ENCODE measurements around the gene CNKSR3. TPM values are rescaled to one million over a fixed set of nuclear protein-coding genes. Genes with fewer than 3 reads are reported as not detected.

The CNKSR3 gene
- total and polyA plus RNA-seq, 2 experiments from 2014 or later, result 1.9 to 5.7 TPM

DNA sequence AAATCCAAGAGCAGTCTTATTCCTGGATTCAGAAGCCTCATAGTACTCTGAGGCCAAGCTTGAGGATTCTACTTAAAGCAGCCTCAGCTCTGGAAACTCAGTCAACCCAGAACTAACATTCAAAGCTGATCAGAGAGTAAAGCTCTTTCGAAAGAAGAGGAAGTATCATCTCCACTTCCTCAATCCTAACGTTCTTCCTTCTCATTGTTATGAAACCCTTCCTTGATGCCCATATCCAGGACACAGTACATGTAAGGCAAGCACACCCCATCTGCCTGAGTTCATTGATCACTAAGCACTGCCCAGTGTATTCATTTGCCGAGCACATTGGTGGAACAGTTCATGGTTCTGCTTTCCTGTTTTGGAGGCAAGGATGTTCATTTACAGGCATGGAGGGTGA is 153.8 kb downstream of the CNKSR3 start, which contains the start of gene IPCEF1:
Gene IPCEF1, minus strand, starts transcription at position 114 of the 400 bp plus-strand sequence. CDS start 90,856 bp downstream, outside the sequence.
- no peak within 1 kb of the TSS for H3K27ac ChIP-seq (ENCODE audit: low read depth)
- TF ChIP-seq JUNB (IDR thresholded peaks at IDR 0.05; ENCODE audit: unreplicated experiment), result no peak
- TF ChIP-seq, protein P1, sequence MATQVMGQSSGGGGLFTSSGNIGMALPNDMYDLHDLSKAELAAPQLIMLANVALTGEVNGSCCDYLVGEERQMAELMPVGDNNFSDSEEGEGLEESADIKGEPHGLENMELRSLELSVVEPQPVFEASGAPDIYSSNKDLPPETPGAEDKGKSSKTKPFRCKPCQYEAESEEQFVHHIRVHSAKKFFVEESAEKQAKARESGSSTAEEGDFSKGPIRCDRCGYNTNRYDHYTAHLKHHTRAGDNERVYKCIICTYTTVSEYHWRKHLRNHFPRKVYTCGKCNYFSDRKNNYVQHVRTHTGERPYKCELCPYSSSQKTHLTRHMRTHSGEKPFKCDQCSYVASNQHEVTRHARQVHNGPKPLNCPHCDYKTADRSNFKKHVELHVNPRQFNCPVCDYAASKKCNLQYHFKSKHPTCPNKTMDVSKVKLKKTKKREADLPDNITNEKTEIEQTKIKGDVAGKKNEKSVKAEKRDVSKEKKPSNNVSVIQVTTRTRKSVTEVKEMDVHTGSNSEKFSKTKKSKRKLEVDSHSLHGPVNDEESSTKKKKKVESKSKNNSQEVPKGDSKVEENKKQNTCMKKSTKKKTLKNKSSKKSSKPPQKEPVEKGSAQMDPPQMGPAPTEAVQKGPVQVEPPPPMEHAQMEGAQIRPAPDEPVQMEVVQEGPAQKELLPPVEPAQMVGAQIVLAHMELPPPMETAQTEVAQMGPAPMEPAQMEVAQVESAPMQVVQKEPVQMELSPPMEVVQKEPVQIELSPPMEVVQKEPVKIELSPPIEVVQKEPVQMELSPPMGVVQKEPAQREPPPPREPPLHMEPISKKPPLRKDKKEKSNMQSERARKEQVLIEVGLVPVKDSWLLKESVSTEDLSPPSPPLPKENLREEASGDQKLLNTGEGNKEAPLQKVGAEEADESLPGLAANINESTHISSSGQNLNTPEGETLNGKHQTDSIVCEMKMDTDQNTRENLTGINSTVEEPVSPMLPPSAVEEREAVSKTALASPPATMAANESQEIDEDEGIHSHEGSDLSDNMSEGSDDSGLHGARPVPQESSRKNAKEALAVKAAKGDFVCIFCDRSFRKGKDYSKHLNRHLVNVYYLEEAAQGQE (IDR thresholded peaks at IDR 0.05; ENCODE audit: unreplicated experiment), result no peak
- TF ChIP-seq, protein P2, sequence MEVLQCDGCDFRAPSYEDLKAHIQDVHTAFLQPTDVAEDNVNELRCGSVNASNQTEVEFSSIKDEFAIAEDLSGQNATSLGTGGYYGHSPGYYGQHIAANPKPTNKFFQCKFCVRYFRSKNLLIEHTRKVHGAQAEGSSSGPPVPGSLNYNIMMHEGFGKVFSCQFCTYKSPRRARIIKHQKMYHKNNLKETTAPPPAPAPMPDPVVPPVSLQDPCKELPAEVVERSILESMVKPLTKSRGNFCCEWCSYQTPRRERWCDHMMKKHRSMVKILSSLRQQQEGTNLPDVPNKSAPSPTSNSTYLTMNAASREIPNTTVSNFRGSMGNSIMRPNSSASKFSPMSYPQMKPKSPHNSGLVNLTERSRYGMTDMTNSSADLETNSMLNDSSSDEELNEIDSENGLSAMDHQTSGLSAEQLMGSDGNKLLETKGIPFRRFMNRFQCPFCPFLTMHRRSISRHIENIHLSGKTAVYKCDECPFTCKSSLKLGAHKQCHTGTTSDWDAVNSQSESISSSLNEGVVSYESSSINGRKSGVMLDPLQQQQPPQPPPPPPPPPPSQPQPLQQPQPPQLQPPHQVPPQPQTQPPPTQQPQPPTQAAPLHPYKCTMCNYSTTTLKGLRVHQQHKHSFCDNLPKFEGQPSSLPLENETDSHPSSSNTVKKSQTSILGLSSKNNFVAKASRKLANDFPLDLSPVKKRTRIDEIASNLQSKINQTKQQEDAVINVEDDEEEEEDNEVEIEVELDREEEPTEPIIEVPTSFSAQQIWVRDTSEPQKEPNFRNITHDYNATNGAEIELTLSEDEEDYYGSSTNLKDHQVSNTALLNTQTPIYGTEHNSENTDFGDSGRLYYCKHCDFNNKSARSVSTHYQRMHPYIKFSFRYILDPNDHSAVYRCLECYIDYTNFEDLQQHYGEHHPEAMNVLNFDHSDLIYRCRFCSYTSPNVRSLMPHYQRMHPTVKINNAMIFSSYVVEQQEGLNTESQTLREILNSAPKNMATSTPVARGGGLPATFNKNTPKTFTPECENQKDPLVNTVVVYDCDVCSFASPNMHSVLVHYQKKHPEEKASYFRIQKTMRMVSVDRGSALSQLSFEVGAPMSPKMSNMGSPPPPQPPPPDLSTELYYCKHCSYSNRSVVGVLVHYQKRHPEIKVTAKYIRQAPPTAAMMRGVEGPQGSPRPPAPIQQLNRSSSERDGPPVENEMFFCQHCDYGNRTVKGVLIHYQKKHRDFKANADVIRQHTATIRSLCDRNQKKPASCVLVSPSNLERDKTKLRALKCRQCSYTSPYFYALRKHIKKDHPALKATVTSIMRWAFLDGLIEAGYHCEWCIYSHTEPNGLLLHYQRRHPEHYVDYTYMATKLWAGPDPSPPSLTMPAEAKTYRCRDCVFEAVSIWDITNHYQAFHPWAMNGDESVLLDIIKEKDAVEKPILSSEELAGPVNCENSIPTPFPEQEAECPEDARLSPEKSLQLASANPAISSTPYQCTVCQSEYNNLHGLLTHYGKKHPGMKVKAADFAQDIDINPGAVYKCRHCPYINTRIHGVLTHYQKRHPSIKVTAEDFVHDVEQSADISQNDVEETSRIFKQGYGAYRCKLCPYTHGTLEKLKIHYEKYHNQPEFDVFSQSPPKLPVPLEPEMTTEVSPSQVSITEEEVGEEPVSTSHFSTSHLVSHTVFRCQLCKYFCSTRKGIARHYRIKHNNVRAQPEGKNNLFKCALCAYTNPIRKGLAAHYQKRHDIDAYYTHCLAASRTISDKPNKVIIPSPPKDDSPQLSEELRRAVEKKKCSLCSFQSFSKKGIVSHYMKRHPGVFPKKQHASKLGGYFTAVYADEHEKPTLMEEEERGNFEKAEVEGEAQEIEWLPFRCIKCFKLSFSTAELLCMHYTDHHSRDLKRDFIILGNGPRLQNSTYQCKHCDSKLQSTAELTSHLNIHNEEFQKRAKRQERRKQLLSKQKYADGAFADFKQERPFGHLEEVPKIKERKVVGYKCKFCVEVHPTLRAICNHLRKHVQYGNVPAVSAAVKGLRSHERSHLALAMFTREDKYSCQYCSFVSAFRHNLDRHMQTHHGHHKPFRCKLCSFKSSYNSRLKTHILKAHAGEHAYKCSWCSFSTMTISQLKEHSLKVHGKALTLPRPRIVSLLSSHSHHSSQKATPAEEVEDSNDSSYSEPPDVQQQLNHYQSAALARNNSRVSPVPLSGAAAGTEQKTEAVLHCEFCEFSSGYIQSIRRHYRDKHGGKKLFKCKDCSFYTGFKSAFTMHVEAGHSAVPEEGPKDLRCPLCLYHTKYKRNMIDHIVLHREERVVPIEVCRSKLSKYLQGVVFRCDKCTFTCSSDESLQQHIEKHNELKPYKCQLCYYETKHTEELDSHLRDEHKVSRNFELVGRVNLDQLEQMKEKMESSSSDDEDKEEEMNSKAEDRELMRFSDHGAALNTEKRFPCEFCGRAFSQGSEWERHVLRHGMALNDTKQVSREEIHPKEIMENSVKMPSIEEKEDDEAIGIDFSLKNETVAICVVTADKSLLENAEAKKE (CRISPR knock-in tag; IDR thresholded peaks at IDR 0.05), result no peak
- no peaks in the 10 kb centered on the region; the same call in 2 of the 3 replicates for H3K9me3 Mint-ChIP-seq
- H3K79me2 ChIP-seq (replicated peaks; ENCODE audit: insufficient read depth), result no peaks in the 10 kb centered on the region
- DNase-seq (ENCODE audit: low spot score), result no peak
- no peaks in the 10 kb centered on the region; the same call in 2 of the 3 replicates for H3K4me1 Mint-ChIP-seq
- no peaks in the 10 kb centered on the region for H3K9me2 ChIP-seq (ENCODE audit: insufficient read depth)
- no peak within 1 kb of the TSS for H3K4me2 ChIP-seq
- no peaks in the 10 kb centered on the region for H3K36me3 Mint-ChIP-seq (ENCODE audit: low read depth)
- H3K4me3 ChIP-seq, result no peak within 1 kb of the TSS
- H3K36me3 ChIP-seq (ENCODE audit: insufficient read depth), result no peaks in the 10 kb centered on the region
- no peaks in the 10 kb centered on the region for H3K27me3 ChIP-seq (ENCODE audit: insufficient read depth)
- H3F3A ChIP-seq (replicated peaks; ENCODE audit: low read depth), result no peaks in the 10 kb centered on the region
- no peak within 1 kb of the TSS for H3K27ac Mint-ChIP-seq
- ATAC-seq, result no peak
- no peaks in the 10 kb centered on the region for H3K27me3 Mint-ChIP-seq (ENCODE audit: insufficient read depth, low read depth, poor library complexity)
- no peaks in the 10 kb centered on the region for H3K4me1 ChIP-seq (ENCODE audit: insufficient read depth)
- no peak within 1 kb of the TSS for H2AFZ ChIP-seq
- H4K20me1 ChIP-seq (replicated peaks; ENCODE audit: insufficient read depth), result no peaks in the 10 kb centered on the region
- H3K4me3 Mint-ChIP-seq, result no peak within 1 kb of the TSS

All from GM23338 (cell line).